Fibroblast of lung (primary cell): ENCODE data around the gene KRTAP20-3. TPM values are rescaled to one million over a fixed set of nuclear protein-coding genes. Genes with fewer than 3 reads are reported as not detected.

Source experiments
- DNase-seq, 2 donors: peaks; one replicate each; pipeline versions ENCODE4 v3.0.0 to v3.0.0-alpha.2; 2010; ENCODE audit warnings: low read depth in 2 of 2
- H2AFZ ChIP-seq: 2 replicates; pipeline ENCODE4 v1.5.1; 2012; ENCODE audit warnings: low read length, control low read depth, inconsistent platforms
- H3K27ac ChIP-seq: 2 replicates; pipeline ENCODE4 v1.5.1; 2011; ENCODE audit warnings: low read length, control low read depth; ENCODE audit not compliant: insufficient read depth
- H3K27me3 ChIP-seq: 2 replicates; pipeline ENCODE4 v1.5.1; 2011; ENCODE audit warnings: mild to moderate bottlenecking, low read length; ENCODE audit not compliant: control insufficient read depth, insufficient read depth
- H3K36me3 ChIP-seq: 2 replicates; pipeline ENCODE4 v1.5.1; 2011; ENCODE audit warnings: low read length; ENCODE audit not compliant: control insufficient read depth, insufficient read depth
- H3K4me1 ChIP-seq: 2 replicates; pipeline ENCODE4 v1.5.1; 2011; ENCODE audit warnings: low read length; ENCODE audit not compliant: control insufficient read depth, insufficient read depth; ENCODE audit errors: extremely low read depth
- H3K4me2 ChIP-seq: 2 replicates; pipeline ENCODE4 v1.5.1; 2011; ENCODE audit warnings: low read length, control low read depth; ENCODE audit not compliant: insufficient read depth; ENCODE audit errors: extremely low read depth
- H3K4me3 ChIP-seq, 4 experiments: fragments of 200-600 bp in 1 of 4; sonication (generic) in 1 of 4; replicated peaks in 1 of 4; 2 replicates each; pipeline ENCODE4 v1.5.1; 2011 to 2016; ENCODE audit warnings: low read length in 4 of 4, low read depth in 3 of 4, mild to moderate bottlenecking in 3 of 4, control low read depth in 2 of 4, inconsistent platforms in 1 of 4, mixed read lengths in 1 of 4; ENCODE audit not compliant: insufficient read depth in 1 of 4; ENCODE audit errors: control extremely low read depth in 1 of 4
- H3K79me2 ChIP-seq: 2 replicates; pipeline ENCODE4 v1.5.1; 2012; ENCODE audit warnings: mild to moderate bottlenecking, low read length, inconsistent platforms; ENCODE audit not compliant: control insufficient read depth, insufficient read depth
- H3K9ac ChIP-seq: 2 replicates; pipeline ENCODE4 v1.5.1; 2011; ENCODE audit warnings: mild to moderate bottlenecking, low read length, control low read depth; ENCODE audit not compliant: insufficient read depth
- H3K9me3 ChIP-seq: 2 replicates; pipeline ENCODE4 v1.5.1; 2012; ENCODE audit warnings: low read depth, low read length; ENCODE audit not compliant: control insufficient read depth, insufficient read depth
- H4K20me1 ChIP-seq: 2 replicates; pipeline ENCODE4 v1.5.1; 2011; ENCODE audit warnings: low read length; ENCODE audit not compliant: control insufficient read depth, insufficient read depth; ENCODE audit errors: extremely low read depth
- EZH2 ChIP-seq: IDR thresholded peaks from 2 replicates; pipeline ENCODE4 v1.5.1; 2012; ENCODE audit warnings: low read length, control low read depth, mild to moderate bottlenecking; ENCODE audit errors: missing control alignments
- polyA plus RNA-seq, 2 donors: library from polyadenylated mRNA; depleted of rRNA in 1 of 2; stranded (reverse) in 1 of 2; unstranded in 1 of 2; fragments of >200 nt; gene quantifications; 2 replicates each; pipeline ENCODE4 v1.2.1, GENCODE V29; 2011 to 2012; ENCODE audit warnings: missing spikeins in 1 of 2
- total RNA-seq: library from RNA; depleted of rRNA; stranded (reverse); fragments of >200 nt; gene quantifications from 2 replicates; pipeline ENCODE4 v1.2.1, GENCODE V29; 2014
- TF ChIP-seq, protein P1 (sequence below), 2 donors: IDR thresholded peaks in 1 of 2; conservative IDR thresholded peaks in 1 of 2; 1 replicate in 1 of 2; 2 replicates in 1 of 2; pipeline ENCODE4 v1.5.1; 2011 to 2012; ENCODE audit warnings: low read length in 2 of 2, control low read depth in 1 of 2, inconsistent platforms in 1 of 2, low read depth in 1 of 2, mild to moderate bottlenecking in 1 of 2

Gene KRTAP20-3
- total and polyA plus RNA-seq, 2 donors (not counting 1 experiment from before 2014, with no cell fraction given) = not detected

DNA sequence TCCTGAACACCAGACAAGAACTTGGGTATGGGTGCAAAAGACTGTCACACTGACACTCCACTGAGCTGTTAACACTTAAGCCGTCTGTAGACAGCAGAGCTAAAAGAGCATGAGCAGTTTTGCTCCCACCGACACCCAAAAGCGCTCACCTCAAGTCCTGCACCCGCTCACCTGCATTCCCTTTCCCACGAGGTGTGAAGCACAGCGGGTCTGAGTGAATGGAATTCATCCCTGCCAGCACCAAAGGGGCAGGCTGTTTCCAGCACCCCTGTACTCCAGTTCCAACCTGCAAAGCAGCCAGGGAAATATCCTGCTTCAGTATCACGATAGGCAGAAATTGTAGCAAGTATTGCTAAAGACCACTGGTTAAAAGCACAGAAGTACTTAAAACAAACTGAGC, 47.2 kb downstream of the KRTAP20-3 start:
- no peak overlapping the region for H3K27ac ChIP-seq
- no peaks in the 10 kb centered on the region for H3K27me3 ChIP-seq
- H3K4me3 ChIP-seq = no peak overlapping the region
- no peak overlapping the region for H3K4me2 ChIP-seq
- H3K36me3 ChIP-seq = no peaks in the 10 kb centered on the region
- H3K9me3 ChIP-seq = no peaks in the 10 kb centered on the region
- DNase-seq = no peak
- no peaks in the 10 kb centered on the region for H3K79me2 ChIP-seq
- no peak for TF ChIP-seq EZH2
- TF ChIP-seq, protein P1, sequence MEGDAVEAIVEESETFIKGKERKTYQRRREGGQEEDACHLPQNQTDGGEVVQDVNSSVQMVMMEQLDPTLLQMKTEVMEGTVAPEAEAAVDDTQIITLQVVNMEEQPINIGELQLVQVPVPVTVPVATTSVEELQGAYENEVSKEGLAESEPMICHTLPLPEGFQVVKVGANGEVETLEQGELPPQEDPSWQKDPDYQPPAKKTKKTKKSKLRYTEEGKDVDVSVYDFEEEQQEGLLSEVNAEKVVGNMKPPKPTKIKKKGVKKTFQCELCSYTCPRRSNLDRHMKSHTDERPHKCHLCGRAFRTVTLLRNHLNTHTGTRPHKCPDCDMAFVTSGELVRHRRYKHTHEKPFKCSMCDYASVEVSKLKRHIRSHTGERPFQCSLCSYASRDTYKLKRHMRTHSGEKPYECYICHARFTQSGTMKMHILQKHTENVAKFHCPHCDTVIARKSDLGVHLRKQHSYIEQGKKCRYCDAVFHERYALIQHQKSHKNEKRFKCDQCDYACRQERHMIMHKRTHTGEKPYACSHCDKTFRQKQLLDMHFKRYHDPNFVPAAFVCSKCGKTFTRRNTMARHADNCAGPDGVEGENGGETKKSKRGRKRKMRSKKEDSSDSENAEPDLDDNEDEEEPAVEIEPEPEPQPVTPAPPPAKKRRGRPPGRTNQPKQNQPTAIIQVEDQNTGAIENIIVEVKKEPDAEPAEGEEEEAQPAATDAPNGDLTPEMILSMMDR (conservative IDR thresholded peaks at IDR 0.05 in 1 of 2, IDR thresholded peaks at IDR 0.05 in 1 of 2; ENCODE audit: low read depth in 1 of 2, low read length in 2 of 2) = no peak
- no peak overlapping the region for H2AFZ ChIP-seq
- H3K4me1 ChIP-seq = no peaks in the 10 kb centered on the region
- H4K20me1 ChIP-seq = no peaks in the 10 kb centered on the region
- no peak overlapping the region for H3K9ac ChIP-seq

Other genes with a start within 250 kb of the KRTAP20-3 start
- gene KRTAP13-1, start 246.8 kb upstream of the KRTAP20-3 start, total RNA-seq = not detected in 2 replicates
- gene KRTAP13-1, start 246.8 kb upstream of the KRTAP20-3 start, polyA plus RNA-seq = not detected in 2 replicates
- gene KRTAP13-3, start 216.9 kb upstream of the KRTAP20-3 start, total RNA-seq = not detected in 2 replicates
- not detected in 2 replicates for gene KRTAP13-3, start 216.9 kb upstream of the KRTAP20-3 start, polyA plus RNA-seq
- gene KRTAP13-4, start 212.6 kb upstream of the KRTAP20-3 start, total RNA-seq = not detected in 2 replicates
- gene KRTAP13-4, start 212.6 kb upstream of the KRTAP20-3 start, polyA plus RNA-seq = not detected in 2 replicates
- not detected in 2 replicates for gene KRTAP15-1, start 202.6 kb upstream of the KRTAP20-3 start, total RNA-seq
- gene KRTAP15-1, start 202.6 kb upstream of the KRTAP20-3 start, polyA plus RNA-seq = not detected in 2 replicates
- not detected in 2 replicates for gene KRTAP19-1, start 162.5 kb upstream of the KRTAP20-3 start, total RNA-seq
- gene KRTAP19-1, start 162.5 kb upstream of the KRTAP20-3 start, polyA plus RNA-seq = not detected in 2 replicates
- not detected in 2 replicates for gene KRTAP19-2, start 155.4 kb upstream of the KRTAP20-3 start, total RNA-seq
- gene KRTAP19-2, start 155.4 kb upstream of the KRTAP20-3 start, polyA plus RNA-seq = not detected in 2 replicates
- gene KRTAP19-3, start 150.9 kb upstream of the KRTAP20-3 start, total RNA-seq = not detected in 2 replicates
- not detected in 2 replicates for gene KRTAP19-3, start 150.9 kb upstream of the KRTAP20-3 start, polyA plus RNA-seq
- gene KRTAP19-4, start 145.7 kb upstream of the KRTAP20-3 start, total RNA-seq = not detected in 2 replicates
- not detected in 2 replicates for gene KRTAP19-4, start 145.7 kb upstream of the KRTAP20-3 start, polyA plus RNA-seq
- gene KRTAP19-5, start 140.7 kb upstream of the KRTAP20-3 start, total RNA-seq = not detected in 2 replicates
- not detected in 2 replicates for gene KRTAP19-5, start 140.7 kb upstream of the KRTAP20-3 start, polyA plus RNA-seq
- gene KRTAP19-6, start 101.0 kb upstream of the KRTAP20-3 start, total RNA-seq = not detected in 2 replicates
- gene KRTAP19-6, start 101.0 kb upstream of the KRTAP20-3 start, polyA plus RNA-seq = not detected in 2 replicates
- gene KRTAP19-7, start 81.5 kb upstream of the KRTAP20-3 start, total RNA-seq = not detected in 2 replicates
- not detected in 2 replicates for gene KRTAP19-7, start 81.5 kb upstream of the KRTAP20-3 start, polyA plus RNA-seq
- not detected in 2 replicates for gene KRTAP22-2, start 52.5 kb upstream of the KRTAP20-3 start, total RNA-seq
- not detected in 2 replicates for gene KRTAP22-2, start 52.5 kb upstream of the KRTAP20-3 start, polyA plus RNA-seq
- not detected in 2 replicates for gene KRTAP6-3, start 50.4 kb upstream of the KRTAP20-3 start, total RNA-seq
- gene KRTAP6-3, start 50.4 kb upstream of the KRTAP20-3 start, polyA plus RNA-seq = not detected in 2 replicates
- gene KRTAP6-2, start 44.0 kb upstream of the KRTAP20-3 start, total RNA-seq = not detected in 2 replicates
- not detected in 2 replicates for gene KRTAP6-2, start 44.0 kb upstream of the KRTAP20-3 start, polyA plus RNA-seq
- not detected in 2 replicates for gene KRTAP22-1, start 41.8 kb upstream of the KRTAP20-3 start, total RNA-seq
- gene KRTAP22-1, start 41.8 kb upstream of the KRTAP20-3 start, polyA plus RNA-seq = not detected in 2 replicates
- gene KRTAP6-1, start 28.9 kb upstream of the KRTAP20-3 start, total RNA-seq = not detected in 2 replicates
- not detected in 2 replicates for gene KRTAP6-1, start 28.9 kb upstream of the KRTAP20-3 start, polyA plus RNA-seq
- gene KRTAP20-1, start 26.4 kb upstream of the KRTAP20-3 start, total RNA-seq = not detected in 2 replicates
- gene KRTAP20-1, start 26.4 kb upstream of the KRTAP20-3 start, polyA plus RNA-seq = not detected in 2 replicates
- gene KRTAP20-4, start 22.2 kb upstream of the KRTAP20-3 start, total RNA-seq = not detected in 2 replicates
- gene KRTAP20-4, start 22.2 kb upstream of the KRTAP20-3 start, polyA plus RNA-seq = not detected in 2 replicates
- not detected in 2 replicates for gene KRTAP20-2, start 7.7 kb upstream of the KRTAP20-3 start, total RNA-seq
- not detected in 2 replicates for gene KRTAP20-2, start 7.7 kb upstream of the KRTAP20-3 start, polyA plus RNA-seq
- not detected in 2 replicates for gene KRTAP21-3, start 75.9 kb downstream of the KRTAP20-3 start, total RNA-seq
- gene KRTAP21-3, start 75.9 kb downstream of the KRTAP20-3 start, polyA plus RNA-seq = not detected in 2 replicates
- gene KRTAP21-2, start 104.4 kb downstream of the KRTAP20-3 start, total RNA-seq = not detected in 2 replicates
- gene KRTAP21-2, start 104.4 kb downstream of the KRTAP20-3 start, polyA plus RNA-seq = not detected in 2 replicates
- gene KRTAP21-1, start 112.6 kb downstream of the KRTAP20-3 start, total RNA-seq = not detected in 2 replicates
- not detected in 2 replicates for gene KRTAP21-1, start 112.6 kb downstream of the KRTAP20-3 start, polyA plus RNA-seq
- gene KRTAP8-1, start 170.4 kb downstream of the KRTAP20-3 start, total RNA-seq = not detected in 2 replicates
- not detected in 2 replicates for gene KRTAP8-1, start 170.4 kb downstream of the KRTAP20-3 start, polyA plus RNA-seq
- not detected in 2 replicates for gene KRTAP7-1, start 186.9 kb downstream of the KRTAP20-3 start, total RNA-seq
- gene KRTAP7-1, start 186.9 kb downstream of the KRTAP20-3 start, polyA plus RNA-seq = not detected in 2 replicates
- gene KRTAP11-1, start 238.7 kb downstream of the KRTAP20-3 start, total RNA-seq = not detected in 2 replicates
- not detected in 2 replicates for gene KRTAP11-1, start 238.7 kb downstream of the KRTAP20-3 start, polyA plus RNA-seq